Osteoblast (primary cell): ENCODE data around the gene SULF2. TPM values are rescaled to one million over a fixed set of nuclear protein-coding genes. Genes with fewer than 3 reads are reported as not detected.
A peak's percentile ranks its signal among the peaks of the same experiment; 100 is the strongest.

Experiments
- DNase-seq: peaks from one replicate; pipeline ENCODE4 v3.0.0; 2011; ENCODE audit warnings: low spot score, mixed read lengths; ENCODE audit not compliant: insufficient read length; ENCODE audit errors: missing footprints
- H2AFZ ChIP-seq: 2 replicates; pipeline ENCODE4 v1.6.0; 2011; ENCODE audit warnings: mild to moderate bottlenecking, low read length
- H3K27ac ChIP-seq: 2 replicates; pipeline ENCODE4 v1.5.1; 2011; ENCODE audit warnings: mild to moderate bottlenecking, low read depth, low read length, moderate library complexity
- H3K27me3 ChIP-seq: 2 replicates; pipeline ENCODE4 v1.6.0; 2012; ENCODE audit warnings: mild to moderate bottlenecking, control low read depth, inconsistent platforms, low read length, moderate library complexity; ENCODE audit not compliant: insufficient read depth
- H3K36me3 ChIP-seq: 2 replicates; pipeline ENCODE4 v1.5.1; 2011; ENCODE audit warnings: mild to moderate bottlenecking, low read length, control low read depth, moderate library complexity; ENCODE audit not compliant: insufficient read depth
- H3K4me1 ChIP-seq: 2 replicates; pipeline ENCODE4 v1.5.1; 2011; ENCODE audit warnings: mild to moderate bottlenecking, low read length, control low read depth, moderate library complexity; ENCODE audit not compliant: insufficient read depth
- H3K4me2 ChIP-seq: 2 replicates; pipeline ENCODE4 v1.6.0; 2011; ENCODE audit warnings: mild to moderate bottlenecking, low read length; ENCODE audit not compliant: insufficient read depth
- H3K4me3 ChIP-seq: fragments of 200-600 bp; sonication (generic); 3 replicates; pipeline ENCODE4 v1.5.1; 2012; ENCODE audit warnings: mild to moderate bottlenecking, low read length, inconsistent platforms; ENCODE audit not compliant: insufficient read depth
- H3K79me2 ChIP-seq: 2 replicates; pipeline ENCODE4 v1.6.0; 2012; ENCODE audit warnings: mild to moderate bottlenecking, low read length, control low read depth, inconsistent platforms; ENCODE audit not compliant: insufficient read depth
- H3K9me3 ChIP-seq: 2 replicates; pipeline ENCODE4 v1.5.1; 2011; ENCODE audit warnings: low read depth, low read length, control low read depth
- H4K20me1 ChIP-seq: 2 replicates; pipeline ENCODE4 v1.6.0; 2012; ENCODE audit warnings: mild to moderate bottlenecking, low read length, control low read depth; ENCODE audit not compliant: insufficient read depth
- total RNA-seq: library from RNA; depleted of rRNA; stranded (reverse); fragments of >200 nt; gene quantifications from 2 replicates; pipeline ENCODE4 v1.2.3, GENCODE V29; 2012
- TF ChIP-seq, protein P1 (sequence below): IDR thresholded peaks from 2 replicates; pipeline ENCODE4 v1.5.1; 2011; ENCODE audit warnings: mild to moderate bottlenecking, low read depth, low read length, moderate library complexity; ENCODE audit errors: extremely low read depth

Gene SULF2
- total RNA-seq, 1 donor, result 102 TPM

DNA sequence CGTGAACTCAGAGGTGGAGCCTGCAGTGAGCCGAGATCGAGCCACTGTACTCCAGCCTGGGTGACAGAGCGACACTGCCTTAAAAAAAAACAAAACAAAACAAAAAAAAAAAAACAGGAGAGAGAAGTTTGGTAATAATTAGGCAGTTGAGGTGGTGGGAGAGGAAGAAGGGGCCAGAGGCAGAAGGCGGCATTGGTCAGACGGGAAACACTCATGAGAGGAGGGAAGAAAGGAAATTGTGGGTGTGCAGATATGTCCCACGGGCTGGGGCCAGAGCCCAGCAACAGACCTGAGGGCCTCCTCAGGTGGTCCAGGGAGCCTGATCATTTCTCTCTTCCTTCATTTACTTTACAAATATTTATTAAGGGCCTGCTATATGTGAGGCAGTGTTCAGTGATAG, 20.0 kb downstream of the SULF2 start:
- no peak overlapping the region for H3K27ac ChIP-seq
- TF ChIP-seq, protein P1, sequence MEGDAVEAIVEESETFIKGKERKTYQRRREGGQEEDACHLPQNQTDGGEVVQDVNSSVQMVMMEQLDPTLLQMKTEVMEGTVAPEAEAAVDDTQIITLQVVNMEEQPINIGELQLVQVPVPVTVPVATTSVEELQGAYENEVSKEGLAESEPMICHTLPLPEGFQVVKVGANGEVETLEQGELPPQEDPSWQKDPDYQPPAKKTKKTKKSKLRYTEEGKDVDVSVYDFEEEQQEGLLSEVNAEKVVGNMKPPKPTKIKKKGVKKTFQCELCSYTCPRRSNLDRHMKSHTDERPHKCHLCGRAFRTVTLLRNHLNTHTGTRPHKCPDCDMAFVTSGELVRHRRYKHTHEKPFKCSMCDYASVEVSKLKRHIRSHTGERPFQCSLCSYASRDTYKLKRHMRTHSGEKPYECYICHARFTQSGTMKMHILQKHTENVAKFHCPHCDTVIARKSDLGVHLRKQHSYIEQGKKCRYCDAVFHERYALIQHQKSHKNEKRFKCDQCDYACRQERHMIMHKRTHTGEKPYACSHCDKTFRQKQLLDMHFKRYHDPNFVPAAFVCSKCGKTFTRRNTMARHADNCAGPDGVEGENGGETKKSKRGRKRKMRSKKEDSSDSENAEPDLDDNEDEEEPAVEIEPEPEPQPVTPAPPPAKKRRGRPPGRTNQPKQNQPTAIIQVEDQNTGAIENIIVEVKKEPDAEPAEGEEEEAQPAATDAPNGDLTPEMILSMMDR, result no peak
- H4K20me1 ChIP-seq, result no peaks in the 10 kb centered on the region
- H3K27me3 ChIP-seq, result peaks cover 8% of the 10 kb centered on the region
- no peaks in the 10 kb centered on the region for H3K4me1 ChIP-seq
- H3K4me3 ChIP-seq, result no peak overlapping the region
- H3K4me2 ChIP-seq, result no peak overlapping the region
- no peak overlapping the region for H2AFZ ChIP-seq
- H3K36me3 ChIP-seq, result no peaks in the 10 kb centered on the region
- H3K9me3 ChIP-seq, result no peaks in the 10 kb centered on the region
- no peaks in the 10 kb centered on the region for H3K79me2 ChIP-seq
- no peak for DNase-seq

DNA sequence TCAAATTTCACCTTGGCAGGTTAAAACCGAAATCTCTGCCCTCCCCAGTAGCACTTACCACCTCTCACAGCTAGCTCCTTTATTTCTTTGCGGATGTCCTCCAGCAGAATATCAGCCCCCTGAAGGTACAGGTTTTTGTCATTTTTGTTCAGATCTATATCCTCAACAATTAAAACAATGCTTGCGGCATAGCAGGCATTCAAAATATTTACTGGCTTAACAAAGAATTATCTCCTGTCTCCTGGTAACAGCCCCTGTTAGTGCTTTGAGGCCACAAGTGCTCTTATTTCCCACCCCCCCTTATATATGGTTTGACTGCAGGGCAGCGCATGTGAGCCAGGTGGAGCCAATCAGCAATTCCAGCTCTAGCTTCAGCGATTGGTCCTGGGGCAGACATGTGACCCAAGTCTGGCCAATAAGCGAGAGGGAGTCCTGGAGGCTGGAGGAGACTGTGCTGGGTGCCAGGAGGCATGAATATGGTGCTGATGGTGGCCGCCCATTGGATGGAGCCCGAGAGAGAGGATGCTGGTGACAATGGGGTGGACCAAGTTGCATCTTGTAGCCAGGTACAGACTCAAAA, 21.0 kb downstream of the SULF2 start:
- Histone ChIP-seq H3K4me1 (no peaks in the 10 kb centered on the region), H3K27me3 (peaks cover 8% of the 10 kb centered on the region), H2AFZ (no peak overlapping the region), H3K27ac (no peak overlapping the region), H3K9me3 (no peaks in the 10 kb centered on the region), H4K20me1 (no peaks in the 10 kb centered on the region), H3K79me2 (no peaks in the 10 kb centered on the region), H3K36me3 (no peaks in the 10 kb centered on the region), H3K4me2 (no peak overlapping the region), H3K4me3 (no peak overlapping the region)
- TF ChIP-seq, protein P1, result no peak
- DNase-seq, result peak; percentile 82

DNA sequence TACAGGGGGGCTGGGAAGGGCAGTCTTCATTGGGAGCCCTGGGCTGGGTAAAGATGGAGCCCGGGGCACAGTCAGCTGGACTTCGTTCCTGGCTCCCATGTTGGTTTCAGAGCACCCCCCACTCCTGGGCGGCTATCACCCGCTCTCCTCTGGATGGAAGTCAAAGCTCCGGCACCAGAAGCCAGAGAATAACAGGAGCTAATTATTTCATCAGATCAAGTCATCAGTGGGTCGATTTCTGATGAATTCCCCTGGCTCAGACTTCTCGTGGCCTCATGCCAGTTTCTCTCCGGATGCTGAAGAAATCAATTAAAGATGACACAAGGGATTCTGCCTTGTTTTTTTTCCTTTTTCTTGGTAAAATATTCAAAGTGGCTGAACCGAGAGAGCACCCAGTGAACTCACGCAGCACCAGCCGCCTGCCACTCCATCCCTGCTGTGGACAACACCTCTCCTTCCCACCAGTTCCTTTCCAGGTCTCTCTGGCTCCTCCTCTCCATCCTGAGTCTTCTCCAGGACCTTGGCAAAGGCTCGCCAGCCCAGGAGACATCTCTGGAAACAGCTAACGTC, 22.5 kb downstream of the SULF2 start:
- peaks cover 8% of the 10 kb centered on the region for H3K27me3 ChIP-seq
- DNase-seq, result no peak
- no peak overlapping the region for H3K27ac ChIP-seq
- no peak overlapping the region for H3K4me2 ChIP-seq
- H3K9me3 ChIP-seq, result no peaks in the 10 kb centered on the region
- TF ChIP-seq, protein P1, result no peak
- H3K4me1 ChIP-seq, result no peaks in the 10 kb centered on the region
- no peak overlapping the region for H2AFZ ChIP-seq
- no peaks in the 10 kb centered on the region for H4K20me1 ChIP-seq
- H3K79me2 ChIP-seq, result no peaks in the 10 kb centered on the region
- no peak overlapping the region for H3K4me3 ChIP-seq
- no peaks in the 10 kb centered on the region for H3K36me3 ChIP-seq

DNA sequence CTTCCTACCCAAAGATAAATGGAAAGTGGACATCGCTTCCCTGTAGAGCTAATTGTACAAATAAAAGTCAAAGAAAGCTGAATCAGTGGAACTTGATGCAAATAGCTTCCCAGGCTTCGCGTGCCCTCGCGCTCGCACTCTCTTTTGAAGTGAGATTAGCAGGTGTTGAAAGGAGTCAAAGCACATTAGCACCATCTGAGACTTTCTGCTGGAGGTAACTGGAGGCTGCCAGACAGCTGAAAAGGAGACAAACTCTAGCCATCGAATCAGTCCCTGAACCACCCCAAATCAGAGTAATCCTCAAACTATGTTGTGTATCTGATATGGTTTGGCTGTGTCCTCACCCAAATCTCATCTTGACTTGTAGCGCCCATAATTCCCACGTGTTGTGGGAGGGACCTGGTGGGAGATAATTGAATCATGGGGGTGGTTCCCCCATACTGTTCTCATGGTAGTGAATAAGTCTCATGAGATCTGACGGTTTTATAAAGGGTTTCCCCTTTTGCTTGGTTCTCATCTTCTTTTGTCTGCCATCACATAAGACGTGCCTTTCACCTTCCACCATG, 23.7 kb downstream of the SULF2 start:
- Histone ChIP-seq H3K9me3 (no peaks in the 10 kb centered on the region), H4K20me1 (no peaks in the 10 kb centered on the region), H3K4me2 (no peak overlapping the region), H3K36me3 (no peaks in the 10 kb centered on the region), H3K4me1 (no peaks in the 10 kb centered on the region), H3K79me2 (no peaks in the 10 kb centered on the region), H2AFZ (no peak overlapping the region), H3K27me3 (peaks cover 8% of the 10 kb centered on the region), H3K4me3 (no peak overlapping the region), H3K27ac (no peak overlapping the region)
- DNase-seq, result no peak
- TF ChIP-seq, protein P1, result no peak
